Muscle of arm (tissue), 12 donors: Measurements from ENCODE around the gene TASP1. TPM values are rescaled to one million over a fixed set of nuclear protein-coding genes. Genes with fewer than 3 reads are reported as not detected.
A peak's percentile ranks its signal among the peaks of the same experiment; 100 is the strongest.
"Not testable (repeated sequence)": the region's sequence is repeated elsewhere in the genome, so short reads cannot be mapped to it uniquely, and the experiment has no call there.

Experiments
- DNase-seq: peaks from one replicate; pipeline ENCODE4 v3.0.0-alpha.2; 2013
- polyA plus RNA-seq, 12 donors: library from polyadenylated mRNA; unstranded; fragments of 120-200 nt; gene quantifications; one replicate each; pipeline ENCODE4 v1.2.1, GENCODE V29; 2013; ENCODE audit not compliant: insufficient read length in 12 of 12

The TASP1 gene
- polyA plus RNA-seq, 12 donors: 5.8 to 15.7 (median 7.4) TPM; not detected in 1

GRCh38 chr20:13402171-13402760 lies 236.5 kb downstream of the TASP1 start:
- DNase-seq: peak; percentile 17

GRCh38 chr20:13401596-13401995 lies 237.1 kb downstream of the TASP1 start:
- no peak for DNase-seq

GRCh38 chr20:13400453-13400852 lies 238.3 kb downstream of the TASP1 start:
- no peak for DNase-seq

GRCh38 chr20:13397300-13397724 lies 241.4 kb downstream of the TASP1 start:
- no peak for DNase-seq

- no peak for DNase-seq
Observed at GRCh38 chr20:13396826-13397225, 241.9 kb downstream of the TASP1 start.

GRCh38 chr20:13396022-13396421 lies 242.7 kb downstream of the TASP1 start:
- DNase-seq: peak; percentile 7

GRCh38 chr20:13395232-13395631 lies 243.5 kb downstream of the TASP1 start:
- DNase-seq: no peak

- no peak for DNase-seq
Observed at GRCh38 chr20:13392391-13392790, 246.3 kb downstream of the TASP1 start.

GRCh38 chr20:13389115-13389514 lies 249.6 kb downstream of the TASP1 start:
- DNase-seq: no peak

GRCh38 chr20:13384132-13384531 lies 254.6 kb downstream of the TASP1 start:
- DNase-seq: no peak

- DNase-seq: no peak
Observed at GRCh38 chr20:13382786-13383185, 255.9 kb downstream of the TASP1 start.

- not testable (repeated sequence) for DNase-seq
Observed at GRCh38 chr20:13380497-13381229, 258.1 kb downstream of the TASP1 start.

- DNase-seq: no peak
Observed at GRCh38 chr20:13373400-13373799, 265.3 kb downstream of the TASP1 start.

- no peak for DNase-seq
Observed at GRCh38 chr20:13364278-13365170, 274.2 kb downstream of the TASP1 start.

- no peak for DNase-seq
Observed at GRCh38 chr20:13363473-13363872, 275.3 kb downstream of the TASP1 start.

- DNase-seq: not testable (repeated sequence)
Observed at GRCh38 chr20:13362165-13362564, 276.6 kb downstream of the TASP1 start.

- DNase-seq: not testable (repeated sequence)
Observed at GRCh38 chr20:13358936-13359335, 279.8 kb downstream of the TASP1 start.

GRCh38 chr20:13357782-13358181 lies 280.9 kb downstream of the TASP1 start:
- not testable (repeated sequence) for DNase-seq

- DNase-seq: no peak
Observed at GRCh38 chr20:13356591-13356990, 282.1 kb downstream of the TASP1 start.

GRCh38 chr20:13355941-13356486 lies 282.7 kb downstream of the TASP1 start:
- no peak for DNase-seq

GRCh38 chr20:13355411-13355810 lies 283.3 kb downstream of the TASP1 start:
- no peak for DNase-seq
